ENCODE measurements around the gene SLC6A17.

The SLC6A17 gene

DNA sequence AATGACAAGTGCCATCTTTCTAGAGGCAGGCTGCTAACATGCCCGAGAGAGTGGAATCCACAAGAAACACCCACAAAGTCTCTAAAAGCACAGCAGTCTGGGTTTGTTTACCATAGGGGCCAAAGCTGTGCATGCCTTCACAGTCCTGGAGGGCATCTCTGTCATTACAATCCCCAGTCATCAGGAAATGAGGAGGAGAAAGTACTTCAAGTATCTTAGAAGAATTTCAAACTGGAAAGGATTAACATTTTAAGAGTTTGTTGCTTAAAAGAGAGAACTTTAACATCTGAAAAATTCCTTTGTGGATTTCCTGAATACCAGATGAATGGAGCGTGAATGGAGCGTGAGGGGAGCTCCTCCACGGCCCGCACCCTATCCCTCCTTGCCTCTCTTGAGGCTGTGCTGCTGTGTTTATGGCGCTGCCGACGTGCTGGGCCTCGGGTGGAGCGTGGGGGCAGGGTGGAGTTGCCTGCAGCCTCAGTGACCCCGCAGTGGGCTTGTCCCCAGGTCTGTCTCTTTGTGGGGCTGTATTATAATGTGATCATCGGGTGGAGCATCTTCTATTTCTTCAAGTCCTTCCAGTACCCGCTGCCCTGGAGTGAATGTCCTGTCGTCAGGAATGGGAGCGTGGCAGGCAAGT lies 23.3 kb downstream of the SLC6A17 start:
- DNase-seq (ENCODE audit: extremely low read depth, low read depth): no peak
- TF ChIP-seq, protein P1, sequence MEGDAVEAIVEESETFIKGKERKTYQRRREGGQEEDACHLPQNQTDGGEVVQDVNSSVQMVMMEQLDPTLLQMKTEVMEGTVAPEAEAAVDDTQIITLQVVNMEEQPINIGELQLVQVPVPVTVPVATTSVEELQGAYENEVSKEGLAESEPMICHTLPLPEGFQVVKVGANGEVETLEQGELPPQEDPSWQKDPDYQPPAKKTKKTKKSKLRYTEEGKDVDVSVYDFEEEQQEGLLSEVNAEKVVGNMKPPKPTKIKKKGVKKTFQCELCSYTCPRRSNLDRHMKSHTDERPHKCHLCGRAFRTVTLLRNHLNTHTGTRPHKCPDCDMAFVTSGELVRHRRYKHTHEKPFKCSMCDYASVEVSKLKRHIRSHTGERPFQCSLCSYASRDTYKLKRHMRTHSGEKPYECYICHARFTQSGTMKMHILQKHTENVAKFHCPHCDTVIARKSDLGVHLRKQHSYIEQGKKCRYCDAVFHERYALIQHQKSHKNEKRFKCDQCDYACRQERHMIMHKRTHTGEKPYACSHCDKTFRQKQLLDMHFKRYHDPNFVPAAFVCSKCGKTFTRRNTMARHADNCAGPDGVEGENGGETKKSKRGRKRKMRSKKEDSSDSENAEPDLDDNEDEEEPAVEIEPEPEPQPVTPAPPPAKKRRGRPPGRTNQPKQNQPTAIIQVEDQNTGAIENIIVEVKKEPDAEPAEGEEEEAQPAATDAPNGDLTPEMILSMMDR (IDR thresholded peaks at IDR 0.05; ENCODE audit: low read depth, low read length): no peak

DNA sequence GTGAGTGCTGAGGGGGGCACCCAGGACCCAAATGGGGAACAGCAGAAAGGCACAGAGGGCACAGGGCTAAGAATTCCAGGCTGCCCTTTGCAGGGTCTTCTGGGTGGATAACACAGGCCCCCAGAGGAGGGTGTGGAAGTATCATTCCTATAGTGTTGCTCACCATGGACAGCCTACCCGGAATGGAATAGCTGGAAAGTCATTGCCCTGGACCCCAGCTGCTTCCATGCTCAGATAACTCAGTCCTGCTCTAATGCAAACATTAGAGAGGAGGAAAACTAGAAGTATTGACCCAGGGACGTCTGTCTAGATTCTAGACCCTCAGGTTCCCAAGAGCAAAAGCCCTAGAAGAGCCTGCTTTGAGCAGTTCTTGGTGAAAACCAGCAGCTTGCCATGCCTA lies 24.7 kb downstream of the SLC6A17 start:
- TF ChIP-seq, protein P1 (IDR thresholded peaks at IDR 0.05; ENCODE audit: low read depth, low read length): no peak
- DNase-seq (ENCODE audit: extremely low read depth, low read depth): no peak

DNA sequence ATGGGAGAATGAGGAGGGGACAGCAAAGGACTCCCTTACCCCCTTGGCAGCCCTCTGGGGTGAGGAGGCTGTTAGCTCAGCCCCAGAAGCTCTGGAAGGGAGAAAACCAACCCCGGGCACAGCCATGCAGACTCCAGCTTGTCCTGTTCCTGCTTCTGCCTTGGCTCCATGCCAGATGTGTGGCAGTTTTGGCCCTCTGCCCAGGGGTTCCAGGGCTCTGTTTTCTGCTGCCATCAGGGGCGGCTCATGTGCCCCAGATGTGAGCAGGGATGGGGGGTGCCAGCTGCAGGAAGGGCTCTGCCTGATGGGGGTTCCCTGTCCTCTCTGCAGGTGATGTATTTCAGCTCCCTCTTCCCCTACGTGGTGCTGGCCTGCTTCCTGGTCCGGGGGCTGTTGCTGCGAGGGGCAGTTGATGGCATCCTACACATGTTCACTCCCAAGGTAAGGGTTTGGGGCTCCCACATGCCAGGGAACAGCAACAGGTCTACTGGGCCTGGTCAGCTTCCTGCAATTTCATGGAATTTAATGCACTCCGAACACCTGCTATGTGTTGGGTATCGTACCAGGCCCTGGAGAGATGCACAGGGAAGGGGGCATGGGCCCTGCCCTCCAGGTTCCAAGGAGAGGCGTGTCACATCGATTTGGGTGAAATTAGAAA lies 26.1 kb downstream of the SLC6A17 start:
- TF ChIP-seq, protein P1 (IDR thresholded peaks at IDR 0.05; ENCODE audit: low read depth, low read length): no peak
- DNase-seq (ENCODE audit: extremely low read depth, low read depth): no peak

DNA sequence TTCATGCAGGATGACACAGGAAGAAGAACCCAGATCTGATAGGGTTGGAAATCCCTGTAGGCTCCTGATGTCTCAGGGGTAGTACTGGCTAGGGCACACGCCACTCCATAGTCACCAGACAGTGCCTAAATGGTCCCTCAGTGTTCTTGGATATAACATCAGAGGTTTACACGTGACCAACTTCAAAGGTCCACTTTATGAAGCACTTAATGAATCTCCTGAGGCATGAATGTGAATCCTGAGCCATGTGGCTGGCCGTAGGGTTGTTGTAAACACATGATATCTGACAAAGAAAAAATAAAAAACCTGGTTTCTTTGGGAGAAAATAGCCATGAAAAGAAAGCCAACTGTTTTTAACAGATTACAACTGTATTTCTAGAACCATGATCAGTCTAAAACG lies 27.5 kb downstream of the SLC6A17 start:
- no peak for DNase-seq (ENCODE audit: extremely low read depth, low read depth)
- TF ChIP-seq, protein P1 (IDR thresholded peaks at IDR 0.05; ENCODE audit: low read depth, low read length): no peak

DNA sequence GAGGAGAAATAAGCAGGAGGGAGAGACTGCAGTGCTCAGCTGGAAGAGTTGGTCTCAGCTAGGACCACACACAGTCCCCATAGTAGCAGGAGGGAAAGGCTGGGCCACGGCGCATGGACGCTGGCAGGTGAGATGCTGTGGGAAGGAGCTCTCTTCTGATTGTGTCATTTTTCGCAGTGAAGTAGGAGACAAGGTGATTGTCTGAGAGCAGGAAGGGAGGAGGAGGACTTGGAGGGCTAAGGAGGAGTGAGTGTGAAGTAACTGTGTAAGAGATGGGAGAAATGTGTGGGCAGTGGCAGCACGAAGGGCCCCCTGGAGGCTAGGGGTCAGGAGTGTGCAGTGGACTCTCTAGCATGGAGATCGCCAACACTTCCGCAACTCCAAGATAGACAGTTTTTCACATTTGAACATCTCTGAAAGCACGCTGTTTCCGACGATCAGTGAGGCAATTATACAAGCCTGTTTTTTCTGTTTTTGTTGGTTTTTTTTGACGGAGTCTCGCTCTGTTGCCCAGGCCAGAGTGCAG lies 33.4 kb downstream of the SLC6A17 start:
- TF ChIP-seq, protein P1 (IDR thresholded peaks at IDR 0.05; ENCODE audit: low read depth, low read length): no peak
- no peak for DNase-seq (ENCODE audit: extremely low read depth, low read depth)

DNA sequence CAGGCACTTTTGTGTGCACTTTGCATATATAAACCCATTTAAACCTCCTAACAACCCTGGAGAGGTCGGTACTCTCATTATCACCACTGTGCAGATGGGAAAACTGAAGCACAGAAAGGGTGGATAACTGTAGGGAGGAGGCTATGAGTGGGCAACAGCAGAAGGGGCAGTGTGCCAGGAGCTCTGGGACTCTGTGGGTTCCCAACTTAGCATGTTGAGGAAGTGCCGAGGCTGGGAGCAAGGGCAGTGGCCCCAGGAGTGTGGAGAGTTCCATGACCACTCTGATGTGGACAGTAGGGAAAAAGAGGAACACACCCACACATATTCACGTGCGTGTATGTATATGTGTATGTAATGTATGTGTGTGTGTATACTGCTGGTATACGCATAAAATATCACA lies 34.2 kb downstream of the SLC6A17 start:
- TF ChIP-seq, protein P1 (IDR thresholded peaks at IDR 0.05; ENCODE audit: low read depth, low read length): no peak
- no peak for DNase-seq (ENCODE audit: extremely low read depth, low read depth)

DNA sequence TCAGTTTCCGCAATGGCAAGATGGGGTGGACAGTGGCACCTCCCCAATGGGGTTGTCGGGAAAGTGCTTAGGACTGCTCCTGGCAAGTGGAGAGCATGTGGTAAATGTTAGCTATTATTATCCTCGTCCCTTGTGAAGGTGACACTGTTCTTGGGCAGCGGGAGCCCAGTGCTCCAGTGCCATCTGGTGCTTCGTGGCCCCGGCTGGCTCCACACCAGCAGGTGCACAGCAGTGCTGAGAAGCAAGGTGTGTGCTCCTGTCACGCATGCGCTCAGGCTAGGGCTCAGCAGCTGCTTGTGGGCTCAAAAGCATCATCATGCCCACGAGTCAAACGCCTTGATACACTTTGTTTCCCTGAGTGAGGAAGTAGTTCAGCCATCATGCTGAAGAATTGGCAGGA lies 34.9 kb downstream of the SLC6A17 start:
- no peak for DNase-seq (ENCODE audit: extremely low read depth, low read depth)
- TF ChIP-seq, protein P1 (IDR thresholded peaks at IDR 0.05; ENCODE audit: low read depth, low read length): no peak
